ENCODE data around the gene FOXP3. TPM values are rescaled to one million over a fixed set of nuclear protein-coding genes. Genes with fewer than 3 reads are reported as not detected.

Gene FOXP3
- total and polyA plus RNA-seq, 2 experiments from 2014 or later, result 0.11 to 0.28 TPM

DNA sequence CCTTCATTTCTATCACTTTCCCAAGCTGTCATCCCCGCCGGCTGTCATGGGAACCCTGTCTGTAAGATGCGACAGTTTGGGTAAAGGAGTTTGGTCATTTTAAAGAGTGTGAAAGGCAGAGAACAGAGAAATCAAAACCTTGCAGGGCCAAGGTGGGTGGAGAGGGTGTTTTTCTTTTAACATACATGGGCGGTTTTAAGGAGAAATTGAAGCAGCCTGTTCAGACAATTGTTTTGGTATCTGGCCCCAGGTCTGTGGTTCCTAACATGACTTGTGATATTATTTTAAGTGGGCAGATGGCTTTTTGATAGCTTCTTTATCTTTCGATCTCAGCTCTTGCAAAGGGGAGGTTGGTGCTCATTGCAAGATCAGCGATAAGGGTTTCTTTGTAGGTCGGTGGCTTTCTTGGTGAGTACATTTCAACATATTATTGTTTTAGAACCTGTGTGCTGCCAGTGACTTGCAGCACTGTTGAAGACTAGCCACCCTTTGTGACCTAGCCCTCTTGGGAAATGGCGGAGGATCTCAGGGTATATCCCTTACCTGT lies 8.7 kb upstream of the FOXP3 start:
- peaks cover 3% of the 10 kb centered on the region; the same call in 1 of the 2 replicates for H3K4me1 ChIP-seq (ENCODE audit: insufficient read depth)
- Mint-ChIP-seq H3K27me3 (ENCODE audit: insufficient read depth, low read depth, poor library complexity) (peaks cover 12% of the 10 kb centered on the region), H3K4me3 (no peak overlapping the region; the same call in 2 of the 3 replicates), H3K27ac (no peak overlapping the region), H3K36me3 (ENCODE audit: low read depth) (peaks cover 23% of the 10 kb centered on the region), H3K9me3 (no peaks in the 10 kb centered on the region), H3K4me1 (peaks cover 35% of the 10 kb centered on the region)
- DNase-seq (ENCODE audit: low spot score) (no peak), ATAC-seq (no peak)
- no peak overlapping the region for H3K4me2 ChIP-seq
- H3K9me2 ChIP-seq (ENCODE audit: insufficient read depth), result no peaks in the 10 kb centered on the region
- H3K36me3 ChIP-seq (ENCODE audit: insufficient read depth), result no peaks in the 10 kb centered on the region
- no peak overlapping the region for H2AFZ ChIP-seq
- no peak overlapping the region for H3K27ac ChIP-seq (ENCODE audit: low read depth)
- peaks cover 29% of the 10 kb centered on the region for H3K79me2 ChIP-seq (replicated peaks; ENCODE audit: insufficient read depth)
- H3K27me3 ChIP-seq (ENCODE audit: insufficient read depth), result no peaks in the 10 kb centered on the region
- no peaks in the 10 kb centered on the region for H3F3A ChIP-seq (replicated peaks; ENCODE audit: low read depth)
- H3K4me3 ChIP-seq, result no peak overlapping the region
- TF ChIP-seq JUNB (IDR thresholded peaks at IDR 0.05; ENCODE audit: unreplicated experiment) (no peak), EZH2phosphoT487 (IDR thresholded peaks at IDR 0.05; ENCODE audit: unreplicated experiment) (no peak), EZH2 (IDR thresholded peaks at IDR 0.05; ENCODE audit: low read depth, unreplicated experiment) (no peak), POLR2AphosphoS5 (IDR thresholded peaks at IDR 0.05; ENCODE audit: low read depth) (no peak), ZNF331 (CRISPR knock-in tag; IDR thresholded peaks at IDR 0.05; ENCODE audit: low read depth) (no peak), NANOG (IDR thresholded peaks at IDR 0.05; ENCODE audit: borderline replicate concordance) (no peak), STAT1 (IDR thresholded peaks at IDR 0.05; ENCODE audit: unreplicated experiment) (no peak), CREB1 (CRISPR knock-in tag; IDR thresholded peaks at IDR 0.05; ENCODE audit: low read depth) (no peak), ZNF114 (CRISPR knock-in tag; IDR thresholded peaks at IDR 0.05) (no peak)
- TF ChIP-seq, protein P1, sequence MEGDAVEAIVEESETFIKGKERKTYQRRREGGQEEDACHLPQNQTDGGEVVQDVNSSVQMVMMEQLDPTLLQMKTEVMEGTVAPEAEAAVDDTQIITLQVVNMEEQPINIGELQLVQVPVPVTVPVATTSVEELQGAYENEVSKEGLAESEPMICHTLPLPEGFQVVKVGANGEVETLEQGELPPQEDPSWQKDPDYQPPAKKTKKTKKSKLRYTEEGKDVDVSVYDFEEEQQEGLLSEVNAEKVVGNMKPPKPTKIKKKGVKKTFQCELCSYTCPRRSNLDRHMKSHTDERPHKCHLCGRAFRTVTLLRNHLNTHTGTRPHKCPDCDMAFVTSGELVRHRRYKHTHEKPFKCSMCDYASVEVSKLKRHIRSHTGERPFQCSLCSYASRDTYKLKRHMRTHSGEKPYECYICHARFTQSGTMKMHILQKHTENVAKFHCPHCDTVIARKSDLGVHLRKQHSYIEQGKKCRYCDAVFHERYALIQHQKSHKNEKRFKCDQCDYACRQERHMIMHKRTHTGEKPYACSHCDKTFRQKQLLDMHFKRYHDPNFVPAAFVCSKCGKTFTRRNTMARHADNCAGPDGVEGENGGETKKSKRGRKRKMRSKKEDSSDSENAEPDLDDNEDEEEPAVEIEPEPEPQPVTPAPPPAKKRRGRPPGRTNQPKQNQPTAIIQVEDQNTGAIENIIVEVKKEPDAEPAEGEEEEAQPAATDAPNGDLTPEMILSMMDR (conservative IDR thresholded peaks at IDR 0.05; ENCODE audit: low read depth in 2 of 2), result no peak
- TF ChIP-seq, protein P2, sequence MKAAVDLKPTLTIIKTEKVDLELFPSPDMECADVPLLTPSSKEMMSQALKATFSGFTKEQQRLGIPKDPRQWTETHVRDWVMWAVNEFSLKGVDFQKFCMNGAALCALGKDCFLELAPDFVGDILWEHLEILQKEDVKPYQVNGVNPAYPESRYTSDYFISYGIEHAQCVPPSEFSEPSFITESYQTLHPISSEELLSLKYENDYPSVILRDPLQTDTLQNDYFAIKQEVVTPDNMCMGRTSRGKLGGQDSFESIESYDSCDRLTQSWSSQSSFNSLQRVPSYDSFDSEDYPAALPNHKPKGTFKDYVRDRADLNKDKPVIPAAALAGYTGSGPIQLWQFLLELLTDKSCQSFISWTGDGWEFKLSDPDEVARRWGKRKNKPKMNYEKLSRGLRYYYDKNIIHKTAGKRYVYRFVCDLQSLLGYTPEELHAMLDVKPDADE (IDR thresholded peaks at IDR 0.05), result no peak
- TF ChIP-seq, protein P3, sequence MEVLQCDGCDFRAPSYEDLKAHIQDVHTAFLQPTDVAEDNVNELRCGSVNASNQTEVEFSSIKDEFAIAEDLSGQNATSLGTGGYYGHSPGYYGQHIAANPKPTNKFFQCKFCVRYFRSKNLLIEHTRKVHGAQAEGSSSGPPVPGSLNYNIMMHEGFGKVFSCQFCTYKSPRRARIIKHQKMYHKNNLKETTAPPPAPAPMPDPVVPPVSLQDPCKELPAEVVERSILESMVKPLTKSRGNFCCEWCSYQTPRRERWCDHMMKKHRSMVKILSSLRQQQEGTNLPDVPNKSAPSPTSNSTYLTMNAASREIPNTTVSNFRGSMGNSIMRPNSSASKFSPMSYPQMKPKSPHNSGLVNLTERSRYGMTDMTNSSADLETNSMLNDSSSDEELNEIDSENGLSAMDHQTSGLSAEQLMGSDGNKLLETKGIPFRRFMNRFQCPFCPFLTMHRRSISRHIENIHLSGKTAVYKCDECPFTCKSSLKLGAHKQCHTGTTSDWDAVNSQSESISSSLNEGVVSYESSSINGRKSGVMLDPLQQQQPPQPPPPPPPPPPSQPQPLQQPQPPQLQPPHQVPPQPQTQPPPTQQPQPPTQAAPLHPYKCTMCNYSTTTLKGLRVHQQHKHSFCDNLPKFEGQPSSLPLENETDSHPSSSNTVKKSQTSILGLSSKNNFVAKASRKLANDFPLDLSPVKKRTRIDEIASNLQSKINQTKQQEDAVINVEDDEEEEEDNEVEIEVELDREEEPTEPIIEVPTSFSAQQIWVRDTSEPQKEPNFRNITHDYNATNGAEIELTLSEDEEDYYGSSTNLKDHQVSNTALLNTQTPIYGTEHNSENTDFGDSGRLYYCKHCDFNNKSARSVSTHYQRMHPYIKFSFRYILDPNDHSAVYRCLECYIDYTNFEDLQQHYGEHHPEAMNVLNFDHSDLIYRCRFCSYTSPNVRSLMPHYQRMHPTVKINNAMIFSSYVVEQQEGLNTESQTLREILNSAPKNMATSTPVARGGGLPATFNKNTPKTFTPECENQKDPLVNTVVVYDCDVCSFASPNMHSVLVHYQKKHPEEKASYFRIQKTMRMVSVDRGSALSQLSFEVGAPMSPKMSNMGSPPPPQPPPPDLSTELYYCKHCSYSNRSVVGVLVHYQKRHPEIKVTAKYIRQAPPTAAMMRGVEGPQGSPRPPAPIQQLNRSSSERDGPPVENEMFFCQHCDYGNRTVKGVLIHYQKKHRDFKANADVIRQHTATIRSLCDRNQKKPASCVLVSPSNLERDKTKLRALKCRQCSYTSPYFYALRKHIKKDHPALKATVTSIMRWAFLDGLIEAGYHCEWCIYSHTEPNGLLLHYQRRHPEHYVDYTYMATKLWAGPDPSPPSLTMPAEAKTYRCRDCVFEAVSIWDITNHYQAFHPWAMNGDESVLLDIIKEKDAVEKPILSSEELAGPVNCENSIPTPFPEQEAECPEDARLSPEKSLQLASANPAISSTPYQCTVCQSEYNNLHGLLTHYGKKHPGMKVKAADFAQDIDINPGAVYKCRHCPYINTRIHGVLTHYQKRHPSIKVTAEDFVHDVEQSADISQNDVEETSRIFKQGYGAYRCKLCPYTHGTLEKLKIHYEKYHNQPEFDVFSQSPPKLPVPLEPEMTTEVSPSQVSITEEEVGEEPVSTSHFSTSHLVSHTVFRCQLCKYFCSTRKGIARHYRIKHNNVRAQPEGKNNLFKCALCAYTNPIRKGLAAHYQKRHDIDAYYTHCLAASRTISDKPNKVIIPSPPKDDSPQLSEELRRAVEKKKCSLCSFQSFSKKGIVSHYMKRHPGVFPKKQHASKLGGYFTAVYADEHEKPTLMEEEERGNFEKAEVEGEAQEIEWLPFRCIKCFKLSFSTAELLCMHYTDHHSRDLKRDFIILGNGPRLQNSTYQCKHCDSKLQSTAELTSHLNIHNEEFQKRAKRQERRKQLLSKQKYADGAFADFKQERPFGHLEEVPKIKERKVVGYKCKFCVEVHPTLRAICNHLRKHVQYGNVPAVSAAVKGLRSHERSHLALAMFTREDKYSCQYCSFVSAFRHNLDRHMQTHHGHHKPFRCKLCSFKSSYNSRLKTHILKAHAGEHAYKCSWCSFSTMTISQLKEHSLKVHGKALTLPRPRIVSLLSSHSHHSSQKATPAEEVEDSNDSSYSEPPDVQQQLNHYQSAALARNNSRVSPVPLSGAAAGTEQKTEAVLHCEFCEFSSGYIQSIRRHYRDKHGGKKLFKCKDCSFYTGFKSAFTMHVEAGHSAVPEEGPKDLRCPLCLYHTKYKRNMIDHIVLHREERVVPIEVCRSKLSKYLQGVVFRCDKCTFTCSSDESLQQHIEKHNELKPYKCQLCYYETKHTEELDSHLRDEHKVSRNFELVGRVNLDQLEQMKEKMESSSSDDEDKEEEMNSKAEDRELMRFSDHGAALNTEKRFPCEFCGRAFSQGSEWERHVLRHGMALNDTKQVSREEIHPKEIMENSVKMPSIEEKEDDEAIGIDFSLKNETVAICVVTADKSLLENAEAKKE (CRISPR knock-in tag; IDR thresholded peaks at IDR 0.05), result no peak
- TF ChIP-seq, protein P4, sequence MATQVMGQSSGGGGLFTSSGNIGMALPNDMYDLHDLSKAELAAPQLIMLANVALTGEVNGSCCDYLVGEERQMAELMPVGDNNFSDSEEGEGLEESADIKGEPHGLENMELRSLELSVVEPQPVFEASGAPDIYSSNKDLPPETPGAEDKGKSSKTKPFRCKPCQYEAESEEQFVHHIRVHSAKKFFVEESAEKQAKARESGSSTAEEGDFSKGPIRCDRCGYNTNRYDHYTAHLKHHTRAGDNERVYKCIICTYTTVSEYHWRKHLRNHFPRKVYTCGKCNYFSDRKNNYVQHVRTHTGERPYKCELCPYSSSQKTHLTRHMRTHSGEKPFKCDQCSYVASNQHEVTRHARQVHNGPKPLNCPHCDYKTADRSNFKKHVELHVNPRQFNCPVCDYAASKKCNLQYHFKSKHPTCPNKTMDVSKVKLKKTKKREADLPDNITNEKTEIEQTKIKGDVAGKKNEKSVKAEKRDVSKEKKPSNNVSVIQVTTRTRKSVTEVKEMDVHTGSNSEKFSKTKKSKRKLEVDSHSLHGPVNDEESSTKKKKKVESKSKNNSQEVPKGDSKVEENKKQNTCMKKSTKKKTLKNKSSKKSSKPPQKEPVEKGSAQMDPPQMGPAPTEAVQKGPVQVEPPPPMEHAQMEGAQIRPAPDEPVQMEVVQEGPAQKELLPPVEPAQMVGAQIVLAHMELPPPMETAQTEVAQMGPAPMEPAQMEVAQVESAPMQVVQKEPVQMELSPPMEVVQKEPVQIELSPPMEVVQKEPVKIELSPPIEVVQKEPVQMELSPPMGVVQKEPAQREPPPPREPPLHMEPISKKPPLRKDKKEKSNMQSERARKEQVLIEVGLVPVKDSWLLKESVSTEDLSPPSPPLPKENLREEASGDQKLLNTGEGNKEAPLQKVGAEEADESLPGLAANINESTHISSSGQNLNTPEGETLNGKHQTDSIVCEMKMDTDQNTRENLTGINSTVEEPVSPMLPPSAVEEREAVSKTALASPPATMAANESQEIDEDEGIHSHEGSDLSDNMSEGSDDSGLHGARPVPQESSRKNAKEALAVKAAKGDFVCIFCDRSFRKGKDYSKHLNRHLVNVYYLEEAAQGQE (IDR thresholded peaks at IDR 0.05; ENCODE audit: unreplicated experiment), result no peak
- no peaks in the 10 kb centered on the region; the same call in 1 of the 2 replicates for H4K20me1 ChIP-seq (replicated peaks; ENCODE audit: insufficient read depth)
